Hepatocyte (in vitro differentiated cells): ENCODE data around the gene TNS3.

Experiments
- EZH2 ChIP-seq: fragments of 200-600 bp; sonication (generic); IDR thresholded peaks from 2 replicates; pipeline ENCODE4 v1.6.1; 2016; ENCODE audit warnings: antibody characterized with exemption, mild to moderate bottlenecking, borderline replicate concordance
- EZH2phosphoT487 ChIP-seq: fragments of 200-600 bp; sonication (generic); IDR thresholded peaks from one replicate; pipeline ENCODE4 v1.6.1; 2018; ENCODE audit warnings: antibody characterized with exemption, mild to moderate bottlenecking, low read depth, moderate library complexity; ENCODE audit not compliant: unreplicated experiment, severe bottlenecking
- TF ChIP-seq, protein P1 (sequence below): fragments of 200-600 bp; sonication (generic); IDR thresholded peaks from 2 replicates; pipeline ENCODE4 v1.5.1; 2016; ENCODE audit warnings: antibody characterized with exemption, mild to moderate bottlenecking; ENCODE audit not compliant: poor library complexity

DNA sequence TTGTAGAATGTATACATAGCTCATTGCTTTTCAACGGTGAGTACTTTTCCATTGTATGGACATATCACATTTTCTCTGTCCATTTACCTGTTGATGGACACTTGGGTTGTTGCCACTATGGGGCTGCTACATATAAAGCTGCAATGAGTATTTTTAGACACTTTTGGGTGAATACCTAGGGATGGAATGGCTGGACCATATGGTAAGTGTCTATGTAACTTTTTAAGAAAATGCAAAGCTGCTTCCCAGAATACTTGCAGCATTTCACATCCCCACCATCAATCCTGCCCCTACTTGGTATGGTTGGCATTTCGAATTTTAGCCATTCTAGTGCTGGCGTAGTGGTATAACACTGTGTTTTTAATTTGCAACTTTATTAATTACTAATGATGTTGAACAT, 274.6 kb downstream of the TNS3 start:
- TF ChIP-seq, protein P1, sequence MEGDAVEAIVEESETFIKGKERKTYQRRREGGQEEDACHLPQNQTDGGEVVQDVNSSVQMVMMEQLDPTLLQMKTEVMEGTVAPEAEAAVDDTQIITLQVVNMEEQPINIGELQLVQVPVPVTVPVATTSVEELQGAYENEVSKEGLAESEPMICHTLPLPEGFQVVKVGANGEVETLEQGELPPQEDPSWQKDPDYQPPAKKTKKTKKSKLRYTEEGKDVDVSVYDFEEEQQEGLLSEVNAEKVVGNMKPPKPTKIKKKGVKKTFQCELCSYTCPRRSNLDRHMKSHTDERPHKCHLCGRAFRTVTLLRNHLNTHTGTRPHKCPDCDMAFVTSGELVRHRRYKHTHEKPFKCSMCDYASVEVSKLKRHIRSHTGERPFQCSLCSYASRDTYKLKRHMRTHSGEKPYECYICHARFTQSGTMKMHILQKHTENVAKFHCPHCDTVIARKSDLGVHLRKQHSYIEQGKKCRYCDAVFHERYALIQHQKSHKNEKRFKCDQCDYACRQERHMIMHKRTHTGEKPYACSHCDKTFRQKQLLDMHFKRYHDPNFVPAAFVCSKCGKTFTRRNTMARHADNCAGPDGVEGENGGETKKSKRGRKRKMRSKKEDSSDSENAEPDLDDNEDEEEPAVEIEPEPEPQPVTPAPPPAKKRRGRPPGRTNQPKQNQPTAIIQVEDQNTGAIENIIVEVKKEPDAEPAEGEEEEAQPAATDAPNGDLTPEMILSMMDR: no peak
- no peak for TF ChIP-seq EZH2
- no peak for TF ChIP-seq EZH2phosphoT487
